22Rv1 (cell line): ENCODE data around the gene DNMT3A.

Experiments
- ZFX ChIP-seq: fragments of 450-650 bp; IDR thresholded peaks from 2 replicates; pipeline ENCODE4 v1.6.1; 2017; ENCODE audit warnings: antibody characterized with exemption, borderline replicate concordance
- TF ChIP-seq, protein P1 (sequence below): fragments of 450-650 bp; IDR thresholded peaks from 2 replicates; pipeline ENCODE4 v1.5.1; 2017; ENCODE audit warnings: mild to moderate bottlenecking

DNA sequence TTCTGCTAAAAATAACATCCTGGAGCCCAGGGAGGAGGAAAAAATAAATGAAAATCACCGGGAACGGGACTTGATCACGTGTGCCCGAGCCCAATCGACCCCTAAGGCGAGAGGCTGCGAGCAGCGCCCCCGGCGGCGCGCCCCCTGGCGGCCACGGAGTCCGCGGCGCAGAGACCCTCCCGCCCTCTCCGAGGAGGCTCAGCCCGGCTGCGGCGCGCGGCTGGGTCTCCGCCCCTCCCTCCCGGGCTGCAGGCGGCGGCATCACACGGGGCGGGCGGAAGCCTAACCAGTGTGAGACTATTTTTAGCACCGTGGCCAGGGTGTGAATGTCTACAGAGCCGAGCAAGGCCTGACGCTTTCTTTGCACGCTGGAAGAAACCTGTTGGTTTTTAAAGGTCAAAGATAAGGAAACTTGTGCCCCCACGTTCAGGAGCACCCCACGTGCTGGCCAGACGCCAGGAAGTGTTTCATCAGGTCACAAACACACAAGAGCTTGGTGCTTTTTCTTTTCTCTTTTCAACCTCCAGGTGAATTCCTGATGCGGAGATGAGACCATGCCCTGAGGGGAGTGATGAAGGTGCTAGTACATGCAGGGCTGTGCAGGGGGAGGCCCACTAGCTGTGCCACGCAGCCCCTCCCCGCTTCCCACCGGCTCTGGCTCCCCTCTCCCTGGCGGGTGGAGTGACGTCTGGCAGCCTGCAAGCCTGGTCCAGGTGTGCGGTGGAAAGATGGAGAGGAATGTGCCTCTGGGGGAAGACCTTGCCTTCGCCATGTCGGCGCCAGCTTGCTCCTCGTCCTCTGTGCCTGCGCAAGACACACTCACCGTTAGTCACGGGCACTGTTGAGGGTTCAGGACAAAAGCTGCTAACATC, 35.3 kb upstream of the DNMT3A start:
- TF ChIP-seq, protein P1, sequence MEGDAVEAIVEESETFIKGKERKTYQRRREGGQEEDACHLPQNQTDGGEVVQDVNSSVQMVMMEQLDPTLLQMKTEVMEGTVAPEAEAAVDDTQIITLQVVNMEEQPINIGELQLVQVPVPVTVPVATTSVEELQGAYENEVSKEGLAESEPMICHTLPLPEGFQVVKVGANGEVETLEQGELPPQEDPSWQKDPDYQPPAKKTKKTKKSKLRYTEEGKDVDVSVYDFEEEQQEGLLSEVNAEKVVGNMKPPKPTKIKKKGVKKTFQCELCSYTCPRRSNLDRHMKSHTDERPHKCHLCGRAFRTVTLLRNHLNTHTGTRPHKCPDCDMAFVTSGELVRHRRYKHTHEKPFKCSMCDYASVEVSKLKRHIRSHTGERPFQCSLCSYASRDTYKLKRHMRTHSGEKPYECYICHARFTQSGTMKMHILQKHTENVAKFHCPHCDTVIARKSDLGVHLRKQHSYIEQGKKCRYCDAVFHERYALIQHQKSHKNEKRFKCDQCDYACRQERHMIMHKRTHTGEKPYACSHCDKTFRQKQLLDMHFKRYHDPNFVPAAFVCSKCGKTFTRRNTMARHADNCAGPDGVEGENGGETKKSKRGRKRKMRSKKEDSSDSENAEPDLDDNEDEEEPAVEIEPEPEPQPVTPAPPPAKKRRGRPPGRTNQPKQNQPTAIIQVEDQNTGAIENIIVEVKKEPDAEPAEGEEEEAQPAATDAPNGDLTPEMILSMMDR, result peak; percentile 99
- no peak for TF ChIP-seq ZFX
